H1 (cell line): Measurements from ENCODE around the gene WDR26. TPM values are rescaled to one million over a fixed set of nuclear protein-coding genes. Genes with fewer than 3 reads are reported as not detected.

Source experiments
- CTCF ChIA-PET: fragments of 300-600 bp; sonication (Branson Sonifier 250); formaldehyde crosslinking; loops from one replicate; lab custom pipeline; 2021; ENCODE audit not compliant: partially characterized antibody; lab: Charles Lee
- POLR2A ChIA-PET: fragments of 300-600 bp; sonication (Branson Sonifier 250); formaldehyde crosslinking; loops from one replicate; lab custom pipeline; 2021; ENCODE audit warnings: inconsistent platforms; ENCODE audit not compliant: partially characterized antibody; lab: Charles Lee
- DNase-seq, 2 experiments: peaks; one replicate each; pipeline versions ENCODE4 v3.0.0 to v3.0.0-alpha.2; 2010 to 2022; ENCODE audit warnings: low spot score in 2 of 2, low read depth in 1 of 2, mixed read lengths in 1 of 2
- FAIRE-seq: peaks from 2 replicates; lab custom pipeline; 2011; peaks lifted over from hg19 to GRCh38; lab: Jason Lieb, UNC
- H2AFZ ChIP-seq: 2 replicates; pipeline ENCODE4 v1.8.1; 2012; ENCODE audit warnings: low read length, inconsistent platforms
- H2AK5ac ChIP-seq: 2 replicates; pipeline ENCODE4 v1.6.1; 2013; ENCODE audit warnings: low read depth, low read length
- H2BK120ac ChIP-seq: replicated peaks from 2 replicates; pipeline ENCODE3; 2013; ENCODE audit warnings: low read depth, low read length, inconsistent platforms
- H2BK12ac ChIP-seq: 2 replicates; pipeline ENCODE4 v1.6.1; 2013; ENCODE audit warnings: low read depth, low read length
- H2BK15ac ChIP-seq: 2 replicates; pipeline ENCODE4 v1.6.1; 2013; ENCODE audit warnings: low read length
- H2BK20ac ChIP-seq: 2 replicates; pipeline ENCODE4 v1.6.1; 2013; ENCODE audit warnings: low read length
- H2BK5ac ChIP-seq: 2 replicates; pipeline ENCODE4 v1.6.1; 2013; ENCODE audit warnings: low read depth, low read length
- H3K14ac ChIP-seq: 2 replicates; pipeline ENCODE4 v1.6.1; 2013; ENCODE audit warnings: inconsistent platforms; ENCODE audit not compliant: insufficient read length
- H3K18ac ChIP-seq: 2 replicates; pipeline ENCODE4 v1.6.1; 2013; ENCODE audit warnings: low read length; ENCODE audit errors: extremely low read depth
- H3K23ac ChIP-seq: 2 replicates; pipeline ENCODE4 v1.6.1; 2013; ENCODE audit warnings: inconsistent platforms; ENCODE audit not compliant: insufficient read length
- H3K23me2 ChIP-seq: 2 replicates; pipeline ENCODE4 v1.6.1; 2013; ENCODE audit warnings: low read depth, low read length
- H3K27ac ChIP-seq: 2 replicates; pipeline ENCODE4 v1.6.1; 2011; ENCODE audit warnings: low read depth, low read length, inconsistent platforms
- H3K27me3 ChIP-seq, 4 experiments: replicated peaks in 1 of 4; 1 replicate in 1 of 4; 2 replicates in 3 of 4; pipeline versions ENCODE4 v1.6.1 to v1.8.1; 2011 to 2013; ENCODE audit warnings: low read length in 3 of 4, mild to moderate bottlenecking in 3 of 4, inconsistent platforms in 2 of 4, mixed read lengths in 2 of 4, moderate library complexity in 1 of 4; ENCODE audit not compliant: control insufficient read depth in 3 of 4, insufficient read depth in 3 of 4; ENCODE audit errors: extremely low read depth in 1 of 4
- H3K36me3 ChIP-seq, 4 experiments: 2 replicates each; pipeline versions ENCODE4 v1.6.1 to v1.8.1; 2011 to 2013; ENCODE audit warnings: mild to moderate bottlenecking in 4 of 4, low read length in 3 of 4, moderate library complexity in 2 of 4, control low read depth in 1 of 4, inconsistent platforms in 1 of 4; ENCODE audit not compliant: insufficient read depth in 4 of 4, control insufficient read depth in 2 of 4
- H3K4ac ChIP-seq: replicated peaks from 2 replicates; pipeline ENCODE3; 2013; ENCODE audit warnings: low read length, low read depth, mixed read lengths, inconsistent platforms; ENCODE audit not compliant: insufficient read length
- H3K4me1 ChIP-seq, 4 experiments: replicated peaks in 1 of 4; 1 replicate in 1 of 4; 2 replicates in 3 of 4; pipeline versions ENCODE4 v1.6.1 to v1.8.1; 2011 to 2013; ENCODE audit warnings: low read length in 3 of 4, inconsistent platforms in 2 of 4, mixed read lengths in 1 of 4; ENCODE audit not compliant: insufficient read depth in 4 of 4, control insufficient read depth in 3 of 4
- H3K4me2 ChIP-seq, 2 experiments: 2 replicates each; pipeline versions ENCODE4 v1.6.1 to v1.8.1; 2011 to 2013; ENCODE audit warnings: low read depth in 2 of 2, low read length in 2 of 2, control low read depth in 1 of 2, inconsistent platforms in 1 of 2, mild to moderate bottlenecking in 1 of 2; ENCODE audit not compliant: insufficient read depth in 1 of 2
- H3K4me3 ChIP-seq, 4 experiments: fragments of 200-600, 300-600 bp in 1 of 4; sonication (generic), shearing (Covaris generic), sonication (Bioruptor Twin) in 1 of 4; 2 replicates each; pipeline versions ENCODE4 v1.5.1 to v1.8.1; 2011 to 2016; ENCODE audit warnings: low read length in 4 of 4, low read depth in 3 of 4, control low read depth in 2 of 4, inconsistent platforms in 2 of 4, mild to moderate bottlenecking in 2 of 4, mixed read lengths in 1 of 4, moderate library complexity in 1 of 4; ENCODE audit not compliant: insufficient read depth in 2 of 4; ENCODE audit errors: extremely low read depth in 1 of 4
- H3K56ac ChIP-seq: replicated peaks from 2 replicates; pipeline ENCODE3; 2013; ENCODE audit warnings: low read depth, mild to moderate bottlenecking, mixed read lengths, low read length, inconsistent platforms; ENCODE audit not compliant: insufficient read length
- H3K79me1 ChIP-seq: 2 replicates; pipeline ENCODE4 v1.6.1; 2013; ENCODE audit warnings: low read depth, low read length, control low read depth
- H3K79me2 ChIP-seq, 2 experiments: 2 replicates each; pipeline versions ENCODE4 v1.6.1 to v1.8.1; 2012 to 2013; ENCODE audit warnings: low read length in 2 of 2, mild to moderate bottlenecking in 2 of 2, inconsistent platforms in 1 of 2; ENCODE audit not compliant: insufficient read depth in 2 of 2, control insufficient read depth in 1 of 2
- H3K9ac ChIP-seq, 4 experiments: replicated peaks in 1 of 4; 1 replicate in 1 of 4; 2 replicates in 3 of 4; pipeline versions ENCODE4 v1.6.1 to v1.8.1; 2011 to 2013; ENCODE audit warnings: low read depth in 3 of 4, low read length in 3 of 4, control low read depth in 2 of 4, mild to moderate bottlenecking in 2 of 4, moderate library complexity in 2 of 4, inconsistent platforms in 1 of 4; ENCODE audit errors: extremely low read depth in 1 of 4
- H3K9me3 ChIP-seq, 2 experiments: 2 replicates each; pipeline versions ENCODE4 v1.6.1 to v1.8.1; 2012 to 2013; ENCODE audit warnings: mild to moderate bottlenecking in 2 of 2, moderate library complexity in 2 of 2, control low read depth in 1 of 2, inconsistent platforms in 1 of 2, low read depth in 1 of 2, low read length in 1 of 2, mixed read lengths in 1 of 2; ENCODE audit not compliant: insufficient read depth in 2 of 2
- H4K20me1 ChIP-seq, 2 experiments: replicated peaks in 1 of 2; 2 replicates each; pipeline versions ENCODE3 to v1.8.1; 2011 to 2013; ENCODE audit warnings: inconsistent platforms in 2 of 2, low read length in 2 of 2, mild to moderate bottlenecking in 1 of 2; ENCODE audit not compliant: insufficient read depth in 2 of 2, control insufficient read depth in 1 of 2
- H4K5ac ChIP-seq: 2 replicates; pipeline ENCODE4 v1.6.1; 2013; ENCODE audit warnings: low read length, low read depth, mixed read lengths, inconsistent platforms; ENCODE audit not compliant: insufficient read length
- H4K8ac ChIP-seq: 2 replicates; pipeline ENCODE4 v1.8.0; 2013; ENCODE audit warnings: mild to moderate bottlenecking, moderate library complexity, low read length, inconsistent platforms; ENCODE audit not compliant: insufficient read depth; ENCODE audit errors: extremely low read depth
- H4K91ac ChIP-seq: replicated peaks from 2 replicates; pipeline ENCODE3; 2013; ENCODE audit warnings: low read length, mixed read lengths, inconsistent platforms; ENCODE audit not compliant: insufficient read length
- JUN ChIP-seq: IDR thresholded peaks from 2 replicates; pipeline ENCODE4 v1.6.1; 2011; ENCODE audit warnings: low read depth, mild to moderate bottlenecking, improper control_type of control experiment, low read length
- JUND ChIP-seq: IDR thresholded peaks from 2 replicates; pipeline ENCODE4 v1.6.1; 2011; ENCODE audit warnings: mild to moderate bottlenecking, improper control_type of control experiment, low read length
- SUZ12 ChIP-seq: fragments of 200-600 bp; sonication (generic); IDR thresholded peaks from 2 replicates; pipeline ENCODE4 v1.6.1; 2012; ENCODE audit warnings: mild to moderate bottlenecking, inconsistent platforms, low read length, moderate library complexity, mixed read lengths
- TBP ChIP-seq: IDR thresholded peaks from 2 replicates; pipeline ENCODE4 v1.6.1; 2011; ENCODE audit warnings: low read depth, low read length, improper control_type of control experiment
- YY1 ChIP-seq: IDR thresholded peaks from 2 replicates; pipeline ENCODE4 v1.6.1; 2011; ENCODE audit warnings: low read depth, mild to moderate bottlenecking, low read length
- WGBS, 2 experiments: shearing (Covaris generic) in 1 of 2; methylation state at CpG; one replicate each; pipeline versions ENCODE4 v1.1.6 to v1.1.7; 2013 to 2015; ENCODE audit warnings: low lambda C conversion rate in 2 of 2, mixed read lengths in 2 of 2, inconsistent platforms in 1 of 2, low coverage in 1 of 2, missing lambda C conversion rate in 1 of 2; ENCODE audit not compliant: insufficient replicate concordance in 2 of 2, insufficient coverage in 1 of 2, insufficient read length in 1 of 2; ENCODE audit errors: extremely low coverage in 1 of 2, missing lambda C conversion rate in 1 of 2; 5-methylcytosine and 5-hydroxymethylcytosine counted together
- polyA plus RNA-seq, 7 experiments: library from polyadenylated mRNA; depleted of rRNA in 3 of 7; stranded (reverse) in 5 of 7; unstranded in 2 of 7; fragments of >200 nt in 5 of 7; fragments of 200-250 nt in 2 of 7; gene quantifications; 1 replicate in 5 of 7; 2 replicates in 1 of 7; 4 replicates in 1 of 7; pipeline versions ENCODE4 v1.2.1 to v1.2.3, GENCODE V29; 2011 to 2013; ENCODE audit warnings: missing spikeins in 2 of 7, mixed read lengths in 2 of 7
- total RNA-seq: library from RNA; stranded (reverse); fragmentation: NEBNext Ultra II Directional; extraction: Animal tissue kit (Norgen Biotek cat#: 25700); gene quantifications from 2 replicates; pipeline ENCODE4 v1.2.1, GENCODE V29; 2021

The WDR26 gene
- total and polyA plus RNA-seq, 2 of the 8 experiments (the other 6 are each of a cell fraction or from before 2014, with no cell fraction given): 18.0 to 72.5 TPM

DNA sequence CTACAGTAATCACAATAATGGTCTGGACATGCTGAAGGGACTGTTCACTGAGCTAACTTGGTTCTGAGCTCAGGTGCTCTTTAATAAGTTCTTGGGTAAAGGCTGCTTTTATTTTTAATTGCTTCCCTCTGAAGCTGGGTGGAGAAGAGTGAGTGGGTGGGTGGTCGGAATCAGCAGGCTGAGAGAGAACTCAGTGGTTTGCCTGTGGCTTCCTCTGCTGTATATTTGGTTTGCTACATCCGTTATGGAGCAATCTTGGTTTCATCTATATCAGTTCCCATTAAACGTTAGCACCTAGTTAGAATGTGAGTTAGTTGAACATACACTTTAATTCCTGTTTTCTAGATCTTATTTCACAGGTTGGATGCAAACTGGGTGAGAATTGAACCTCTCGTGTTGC lies 54.6 kb downstream of the WDR26 start:
- FAIRE-seq: no peak
- CTCF ChIA-PET: interaction anchor here (0.9 kb wide), 1 partner anchor 10 kb away, joined by 4 read pairs; no protein-coding TSS in a partner anchor
- no peaks in the 10 kb centered on the region for H3K27me3 ChIP-seq

More for the DNA sequence above, 54.6 kb downstream of the WDR26 start:
- no peaks in the 10 kb centered on the region for H3K9me3 ChIP-seq
- H2BK5ac ChIP-seq: no peak overlapping the region
- H3K27ac ChIP-seq: no peak overlapping the region
- H4K91ac ChIP-seq: no peak overlapping the region
- H4K20me1 ChIP-seq: no peaks in the 10 kb centered on the region
- no peak for DNase-seq
- no peak overlapping the region for H2BK20ac ChIP-seq
- H3K79me2 ChIP-seq: no peaks in the 10 kb centered on the region
- H4K8ac ChIP-seq: no peak overlapping the region
- H3K9ac ChIP-seq: no peak overlapping the region
- no peak overlapping the region for H3K23ac ChIP-seq
- H3K56ac ChIP-seq: no peak overlapping the region
- no peak overlapping the region for H3K4me3 ChIP-seq
- no peak overlapping the region for H2AK5ac ChIP-seq
- no peak overlapping the region for H2AFZ ChIP-seq
- H3K4me2 ChIP-seq: no peak overlapping the region
- POLR2A ChIA-PET: interaction anchor here (0.8 to 1.1 kb wide), 3 partner anchors 15 to 52 kb away, joined by 3 read pairs; no protein-coding TSS in a partner anchor
- TF ChIP-seq YY1 (no peak), JUND (no peak), JUN (no peak), SUZ12 (no peak), TBP (no peak)
- no peaks in the 10 kb centered on the region for H3K4me1 ChIP-seq
- no peak overlapping the region for H2BK120ac ChIP-seq
- H3K36me3 ChIP-seq: peaks cover 13 to 50% (median 27%) of the 10 kb centered on the region in 4 experiments
- no peak overlapping the region for H2BK15ac ChIP-seq
- H3K4ac ChIP-seq: no peak overlapping the region
- no peak overlapping the region for H4K5ac ChIP-seq
- 88% methylated on average over 4 of the region's 4 CpGs; no CpG with 5 or more reads in 1 of the 2 experiments for WGBS, 2 experiments
- no peak overlapping the region for H3K14ac ChIP-seq
- H3K23me2 ChIP-seq: no peaks in the 10 kb centered on the region
- H3K18ac ChIP-seq: no peak overlapping the region
- no peak overlapping the region for H2BK12ac ChIP-seq
- H3K79me1 ChIP-seq: no peaks in the 10 kb centered on the region
